Fibroblast of villous mesenchyme (primary cell): ENCODE results near the gene DNAAF2. TPM values are rescaled to one million over a fixed set of nuclear protein-coding genes. Genes with fewer than 3 reads are reported as not detected.
"Not testable (repeated sequence)": the region's sequence is repeated elsewhere in the genome, so short reads cannot be mapped to it uniquely, and the experiment has no call there.

Source experiments
- DNase-seq: peaks from one replicate; pipeline ENCODE4 v3.0.0-alpha.2; 2010; ENCODE audit warnings: low read depth
- H3K4me3 ChIP-seq: 2 replicates; pipeline ENCODE4 v1.5.1; 2011; ENCODE audit warnings: low read depth, mild to moderate bottlenecking, low read length
- total RNA-seq: library from RNA; depleted of rRNA; stranded (reverse); fragments of >200 nt; gene quantifications from 2 replicates; pipeline ENCODE4 v1.2.3, GENCODE V29; 2012
- TF ChIP-seq, protein P1 (sequence below): IDR thresholded peaks from 2 replicates; pipeline ENCODE4 v1.5.1; 2012; ENCODE audit warnings: low read depth, mild to moderate bottlenecking, low read length; ENCODE audit not compliant: insufficient read depth

Gene DNAAF2
- total RNA-seq, 1 donor = 11.7 TPM

- no peak overlapping the region for H3K4me3 ChIP-seq
- TF ChIP-seq, protein P1, sequence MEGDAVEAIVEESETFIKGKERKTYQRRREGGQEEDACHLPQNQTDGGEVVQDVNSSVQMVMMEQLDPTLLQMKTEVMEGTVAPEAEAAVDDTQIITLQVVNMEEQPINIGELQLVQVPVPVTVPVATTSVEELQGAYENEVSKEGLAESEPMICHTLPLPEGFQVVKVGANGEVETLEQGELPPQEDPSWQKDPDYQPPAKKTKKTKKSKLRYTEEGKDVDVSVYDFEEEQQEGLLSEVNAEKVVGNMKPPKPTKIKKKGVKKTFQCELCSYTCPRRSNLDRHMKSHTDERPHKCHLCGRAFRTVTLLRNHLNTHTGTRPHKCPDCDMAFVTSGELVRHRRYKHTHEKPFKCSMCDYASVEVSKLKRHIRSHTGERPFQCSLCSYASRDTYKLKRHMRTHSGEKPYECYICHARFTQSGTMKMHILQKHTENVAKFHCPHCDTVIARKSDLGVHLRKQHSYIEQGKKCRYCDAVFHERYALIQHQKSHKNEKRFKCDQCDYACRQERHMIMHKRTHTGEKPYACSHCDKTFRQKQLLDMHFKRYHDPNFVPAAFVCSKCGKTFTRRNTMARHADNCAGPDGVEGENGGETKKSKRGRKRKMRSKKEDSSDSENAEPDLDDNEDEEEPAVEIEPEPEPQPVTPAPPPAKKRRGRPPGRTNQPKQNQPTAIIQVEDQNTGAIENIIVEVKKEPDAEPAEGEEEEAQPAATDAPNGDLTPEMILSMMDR = no peak
- DNase-seq = no peak
These were observed 45.7 kb downstream of the DNAAF2 start for GRCh38 chr14:49589387-49589786.

DNA sequence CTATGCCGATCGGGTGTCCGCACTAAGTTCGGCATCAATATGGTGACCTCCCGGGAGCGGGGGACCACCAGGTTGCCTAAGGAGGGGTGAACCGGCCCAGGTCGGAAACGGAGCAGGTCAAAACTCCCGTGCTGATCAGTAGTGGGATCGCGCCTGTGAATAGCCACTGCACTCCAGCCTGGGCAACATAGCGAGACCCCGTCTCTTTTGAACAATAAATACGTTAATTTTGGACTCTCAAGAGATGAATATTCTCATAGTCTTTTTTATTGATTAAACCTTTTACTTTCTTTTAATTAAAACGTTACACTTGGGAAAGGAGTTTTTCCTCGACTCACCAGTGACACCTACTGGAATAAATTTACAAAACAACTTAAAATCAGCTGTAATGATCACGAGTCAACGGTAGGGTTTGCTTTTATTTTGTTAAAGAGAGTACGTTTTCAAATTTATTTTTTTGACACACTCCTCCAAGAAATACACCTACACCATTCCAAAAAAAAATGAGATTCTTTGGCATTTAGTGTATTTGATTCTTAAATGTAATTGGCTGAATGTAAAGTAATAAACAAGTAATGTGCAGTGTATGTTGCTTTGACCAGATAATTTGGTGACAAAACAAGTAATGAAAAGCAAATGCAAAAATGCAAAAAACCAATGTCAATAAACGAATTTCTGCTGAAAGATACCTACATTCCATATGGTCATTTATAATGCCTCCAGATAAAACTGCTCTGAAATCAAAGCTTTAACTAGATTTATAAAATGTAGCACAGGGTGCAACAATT lies 48.2 kb downstream of the DNAAF2 start:
- TF ChIP-seq, protein P1 = peak; percentile 72
- peak; percentile 83 for DNase-seq
- H3K4me3 ChIP-seq = peak overlapping the region; percentile 44

DNA sequence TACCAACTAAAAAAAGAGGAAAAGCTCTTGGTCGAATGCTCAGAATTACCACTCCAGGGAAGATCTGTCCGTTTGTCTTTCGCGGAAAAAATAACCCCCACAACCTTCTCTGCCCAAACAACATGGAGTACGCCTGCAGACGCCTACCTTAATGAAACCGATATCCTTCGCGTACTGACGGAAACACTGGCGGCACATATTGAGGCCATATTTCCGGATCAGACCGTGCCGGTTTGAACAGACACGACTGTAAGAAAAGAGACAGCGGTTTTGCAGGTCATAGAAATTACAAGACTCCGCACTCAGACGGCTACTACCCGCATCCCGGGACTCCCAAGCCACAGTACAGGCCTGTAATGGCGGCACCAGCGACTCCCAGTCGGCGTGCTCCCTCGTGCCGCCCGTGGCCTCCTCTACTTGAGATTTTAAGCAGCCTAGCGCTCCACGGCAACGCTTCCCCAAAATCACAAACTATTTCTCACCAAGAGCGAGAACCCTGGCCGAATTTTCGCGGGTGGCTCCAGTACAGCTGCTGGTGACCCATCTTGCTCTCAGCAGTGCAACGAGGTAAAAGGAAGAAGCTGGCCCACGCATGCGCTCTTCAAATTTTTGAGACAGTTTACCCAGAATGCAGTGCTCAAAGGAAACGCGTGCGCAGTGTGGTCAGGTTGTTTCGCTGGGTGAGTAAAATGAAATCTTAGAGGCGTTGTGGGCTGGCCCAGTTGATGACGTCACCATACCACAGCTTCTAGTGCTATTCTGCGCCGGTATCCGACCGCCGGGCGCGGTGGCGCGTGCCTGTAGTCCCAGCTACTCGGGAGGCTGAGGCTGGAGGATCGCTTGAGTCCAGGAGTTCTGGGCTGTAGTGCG lies 49.0 kb downstream of the DNAAF2 start, which contains the start of gene RPS29:
TSS of gene RPS29 (minus strand) at position 578 of the 870 bp plus-strand sequence. CDS start at position 544, 34 bp downstream.
- peak; percentile 100 for DNase-seq

DNA sequence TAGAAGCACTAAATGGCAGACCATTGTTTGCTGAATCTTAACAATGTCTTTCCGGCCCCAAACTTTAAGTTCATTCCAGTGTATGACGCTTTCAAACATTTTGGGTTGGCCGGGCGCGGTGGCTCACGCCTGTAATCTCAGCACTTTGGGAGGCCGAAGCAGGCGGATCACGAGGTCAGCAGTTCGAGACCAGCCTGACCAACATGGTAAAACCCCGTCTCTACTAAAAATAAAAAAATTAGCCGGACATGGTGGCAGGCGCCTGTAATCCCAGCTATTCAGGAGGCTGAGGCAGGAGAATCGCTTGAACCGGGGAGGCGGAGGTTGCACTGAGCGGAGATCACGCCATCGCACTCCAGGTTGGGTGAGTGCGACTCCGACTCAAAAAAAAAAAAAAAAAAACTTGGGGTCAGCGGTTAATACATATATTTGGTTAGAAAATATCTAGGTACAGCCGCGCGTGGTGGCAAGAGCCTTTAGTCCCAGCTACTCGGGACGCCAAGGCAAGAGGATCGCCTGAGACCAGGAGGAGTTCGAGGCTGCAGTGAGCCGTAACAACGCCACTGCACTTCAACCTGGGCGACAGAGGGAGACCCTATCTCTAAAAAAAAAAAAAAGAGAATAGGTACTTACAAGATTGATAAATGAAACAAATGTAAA lies 49.9 kb downstream of the DNAAF2 start:
- H3K4me3 ChIP-seq = peak overlapping the region; percentile 91
- not testable (repeated sequence) for DNase-seq

More for the DNA sequence above, 49.0 kb downstream of the DNAAF2 start, which contains the start of gene RPS29:
- H3K4me3 ChIP-seq = peak within 1 kb of the TSS; percentile 91
- TF ChIP-seq, protein P1 = no peak

- peak overlapping the region; percentile 91 for H3K4me3 ChIP-seq
- TF ChIP-seq, protein P1 = no peak
- DNase-seq = no peak
These were observed 51.0 kb downstream of the DNAAF2 start for GRCh38 chr14:49584058-49584457.

DNA sequence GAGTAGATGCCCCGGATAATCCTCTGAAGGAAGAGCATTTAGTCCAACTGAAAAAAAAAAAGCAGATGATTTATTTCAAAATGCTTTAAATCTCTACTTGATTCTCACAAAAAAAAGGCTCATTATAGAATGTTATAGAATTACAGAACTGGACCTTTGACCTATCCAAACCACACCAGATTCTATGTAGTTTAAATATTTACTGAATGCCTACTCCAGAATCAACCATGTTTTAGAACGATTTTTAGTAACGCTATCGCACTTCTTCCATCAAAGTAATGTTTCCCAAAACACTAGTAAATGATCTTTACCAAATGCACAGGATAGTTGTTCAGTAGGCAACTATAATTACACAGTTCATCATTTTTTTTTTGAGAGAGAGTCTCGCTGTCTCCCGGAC lies 51.4 kb downstream of the DNAAF2 start:
- peak overlapping the region; percentile 91 for H3K4me3 ChIP-seq
- TF ChIP-seq, protein P1 = no peak
- DNase-seq = no peak
